C4-2B (cell line): ENCODE data around the gene ITPR2.

Source experiments
- H3K27ac ChIP-seq: fragments of 450-650 bp; 2 replicates; pipeline ENCODE4 v1.5.1; 2017
- CTCF ChIP-seq: fragments of 450-650 bp; conservative IDR thresholded peaks from 2 replicates; pipeline ENCODE4 v1.5.1; 2017; ENCODE audit warnings: mild to moderate bottlenecking
- ZFX ChIP-seq: fragments of 450-650 bp; IDR thresholded peaks from 2 replicates; pipeline ENCODE4 v1.6.1; 2017

The ITPR2 gene

GRCh38 chr12:26530461-26530860, 302.5 kb downstream of the ITPR2 start:
- no peak overlapping the region for H3K27ac ChIP-seq
- TF ChIP-seq ZFX: no peak
- TF ChIP-seq CTCF: no peak

DNA sequence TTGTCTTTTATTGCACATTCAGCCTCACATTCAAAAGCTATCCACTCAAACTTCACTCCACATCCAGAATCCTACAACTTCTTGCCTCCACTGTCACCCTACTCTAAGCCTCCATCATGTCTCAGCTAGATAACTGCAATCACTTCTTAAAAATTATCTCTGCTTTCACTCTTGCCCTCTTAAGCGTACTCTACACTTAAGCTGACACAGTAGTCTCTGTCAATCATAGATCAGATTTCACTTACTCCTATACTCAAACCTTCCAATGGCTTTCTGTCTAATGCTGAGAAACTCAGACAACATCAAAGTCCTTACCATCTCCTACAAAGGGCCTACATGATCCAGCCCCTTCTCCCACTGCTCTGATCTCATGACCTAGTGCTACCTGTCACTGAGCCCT, 304.1 kb downstream of the ITPR2 start:
- H3K27ac ChIP-seq: no peak overlapping the region
- TF ChIP-seq CTCF: no peak
- no peak for TF ChIP-seq ZFX

- no peak overlapping the region for H3K27ac ChIP-seq
- TF ChIP-seq ZFX: no peak
- no peak for TF ChIP-seq CTCF
Observed at GRCh38 chr12:26527682-26528081, 305.3 kb downstream of the ITPR2 start.

DNA sequence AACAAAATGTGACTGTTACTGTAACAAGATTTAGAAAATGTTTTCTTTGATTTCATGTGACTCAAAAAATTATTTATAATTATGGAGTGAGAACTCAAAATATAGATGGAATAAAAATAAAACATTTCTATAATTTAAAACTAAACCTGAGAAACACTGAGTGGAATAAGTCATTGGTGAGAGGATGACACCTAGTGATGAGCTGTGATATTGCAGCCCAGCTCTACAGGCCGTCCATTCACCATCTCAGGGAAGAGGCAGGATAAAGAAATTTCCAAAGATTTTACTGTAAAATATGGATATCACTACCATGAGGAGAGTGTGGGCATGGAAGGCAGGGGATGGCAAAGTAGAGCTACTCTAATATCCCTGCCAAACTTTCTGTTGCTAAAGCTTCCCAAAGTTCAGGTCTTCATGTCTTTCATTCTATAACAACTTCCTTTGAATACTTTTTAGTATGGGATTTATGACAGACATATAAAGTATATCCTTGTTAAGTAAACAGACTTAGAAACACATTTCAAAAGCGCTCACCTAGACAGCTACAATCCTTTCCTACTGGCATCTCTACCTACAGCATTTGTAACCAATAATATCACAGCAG, 308.0 kb downstream of the ITPR2 start:
- H3K27ac ChIP-seq: no peak overlapping the region
- TF ChIP-seq ZFX (no peak), CTCF (peak; percentile 84)

- no peak overlapping the region for H3K27ac ChIP-seq
- no peak for TF ChIP-seq CTCF
- no peak for TF ChIP-seq ZFX
Observed at GRCh38 chr12:26523708-26524150, 309.3 kb downstream of the ITPR2 start.

- no peak for TF ChIP-seq ZFX
- TF ChIP-seq CTCF: no peak
- no peak overlapping the region for H3K27ac ChIP-seq
Observed at GRCh38 chr12:26520869-26521268, 312.1 kb downstream of the ITPR2 start.

- no peak overlapping the region; the same call in 1 of the 2 replicates for H3K27ac ChIP-seq
Observed at GRCh38 chr12:26520109-26520508, 312.9 kb downstream of the ITPR2 start.

More at GRCh38 chr12:26520109-26520508, 312.9 kb downstream of the ITPR2 start:
- no peak; the same call in 1 of the 2 replicates for TF ChIP-seq CTCF
- TF ChIP-seq ZFX: no peak
